GM18502 (cell line): ENCODE results near the gene CDR2L.
"Not testable (repeated sequence)": the region's sequence is repeated elsewhere in the genome, so short reads cannot be mapped to it uniquely, and the experiment has no call there.

ENCODE experiments used
- ATAC-seq: cut with Tn5 transposase; IDR thresholded peaks from one replicate; pipeline ENCODE4 v1.9.1; 2021; ENCODE audit warnings: mild to moderate bottlenecking; ENCODE audit not compliant: unreplicated experiment, poor library complexity

CDR2L gene

DNA sequence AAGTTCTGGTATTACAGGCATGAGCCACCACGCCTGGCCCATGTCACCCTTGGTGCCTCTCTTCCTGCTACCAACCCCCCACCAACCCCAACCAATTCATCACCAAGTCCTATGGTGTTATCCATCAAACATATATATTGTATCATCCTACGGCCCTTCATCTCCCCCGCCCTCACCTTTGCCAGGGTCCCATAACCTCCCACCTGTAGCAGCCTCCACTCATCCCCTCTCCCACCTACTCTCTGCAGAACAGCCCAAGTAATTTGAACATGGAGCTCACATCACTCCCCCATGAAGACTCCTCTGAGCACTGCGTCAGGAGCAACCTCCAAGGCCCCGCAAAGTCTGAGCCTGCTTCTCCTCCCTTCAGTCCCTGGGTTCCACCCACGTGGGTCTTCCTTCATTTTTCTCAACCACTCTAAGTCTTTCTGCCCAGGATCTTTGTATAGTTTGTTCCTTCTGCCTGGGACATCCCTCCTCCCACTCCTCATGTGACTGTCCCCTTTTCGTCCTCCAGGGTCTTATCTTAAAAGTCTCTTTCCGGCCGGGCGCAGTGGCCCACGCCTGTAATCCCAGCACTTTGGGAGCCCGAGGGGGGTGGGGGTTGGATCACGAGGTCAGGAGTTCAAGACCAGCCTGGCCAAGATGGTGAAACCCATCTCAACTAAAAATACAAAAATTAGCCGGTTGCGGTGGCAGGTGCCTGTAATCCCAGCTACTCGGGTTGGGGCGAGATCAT lies 7.9 kb upstream of the CDR2L start:
- no peak for ATAC-seq

- ATAC-seq = no peak
Observed at GRCh38 chr17:74981318-74981978, 6.0 kb upstream of the CDR2L start.

DNA sequence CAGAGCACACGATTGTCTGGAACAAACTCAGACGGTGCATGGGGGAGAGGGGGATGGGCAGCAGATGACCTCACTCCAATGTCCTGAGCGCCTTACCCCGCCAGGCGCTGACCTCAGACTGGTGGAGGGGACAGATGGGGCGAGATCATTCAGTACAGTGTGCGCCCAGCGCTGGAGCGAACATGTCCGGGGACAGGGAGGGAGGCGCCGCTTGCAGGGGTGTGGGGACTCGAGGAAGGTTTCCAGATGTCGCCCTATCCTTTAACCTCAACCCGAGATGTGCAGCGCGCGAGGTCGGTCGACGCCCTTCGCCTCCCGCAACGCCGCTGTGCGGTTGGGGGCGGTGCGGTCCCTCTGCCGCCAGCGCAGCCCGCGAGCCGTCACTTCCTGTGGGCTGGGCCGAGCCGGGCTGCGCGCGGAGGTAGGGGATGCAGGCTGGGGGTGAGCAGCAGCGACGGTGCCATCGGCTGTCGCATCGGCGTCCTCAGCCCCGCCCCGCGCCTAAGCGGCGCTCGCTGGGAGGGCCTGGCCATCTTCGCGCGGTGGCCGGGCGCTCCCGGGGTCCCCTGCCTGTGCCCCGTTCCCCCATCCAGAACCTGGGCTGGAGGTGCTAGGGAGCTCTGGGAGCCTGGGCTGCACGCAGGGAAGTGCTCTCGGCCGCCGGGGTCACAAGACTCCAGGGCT lies 5.3 kb upstream of the CDR2L start:
- no peak for ATAC-seq

DNA sequence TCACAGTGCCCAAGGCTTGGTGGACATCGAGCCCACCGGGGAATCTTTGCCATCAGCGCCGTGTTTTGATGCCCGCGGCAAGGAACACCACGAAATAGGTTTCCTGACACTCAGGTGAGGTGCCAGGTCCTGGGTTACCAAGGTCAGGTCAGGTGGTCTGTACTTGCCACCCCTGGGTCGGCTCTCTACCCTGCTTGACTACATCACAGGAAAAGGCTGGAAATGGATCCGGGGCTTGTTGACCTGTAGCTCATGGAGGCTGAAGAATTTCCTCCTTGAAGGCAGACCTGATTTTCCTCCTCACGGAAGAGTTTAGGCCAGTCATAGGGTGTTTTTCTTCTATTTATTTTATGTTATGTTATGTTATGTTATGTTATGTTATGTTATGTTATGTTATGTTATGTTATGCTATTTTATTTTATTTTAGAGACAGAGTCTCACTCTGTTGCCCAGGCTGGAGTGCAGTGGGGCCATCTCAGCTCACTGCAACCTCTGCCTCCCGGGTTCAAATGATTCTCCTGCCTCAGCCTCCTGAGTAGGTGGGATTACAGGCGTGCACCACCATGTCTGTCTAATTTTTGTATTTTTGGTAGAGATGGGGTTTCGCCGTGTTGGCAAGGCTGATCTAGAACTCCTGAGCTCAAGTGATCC lies 4.6 kb upstream of the CDR2L start:
- not testable (repeated sequence) for ATAC-seq

GRCh38 chr17:74986206-74986576 lies 1.2 kb upstream of the CDR2L start:
- ATAC-seq = no peak

DNA sequence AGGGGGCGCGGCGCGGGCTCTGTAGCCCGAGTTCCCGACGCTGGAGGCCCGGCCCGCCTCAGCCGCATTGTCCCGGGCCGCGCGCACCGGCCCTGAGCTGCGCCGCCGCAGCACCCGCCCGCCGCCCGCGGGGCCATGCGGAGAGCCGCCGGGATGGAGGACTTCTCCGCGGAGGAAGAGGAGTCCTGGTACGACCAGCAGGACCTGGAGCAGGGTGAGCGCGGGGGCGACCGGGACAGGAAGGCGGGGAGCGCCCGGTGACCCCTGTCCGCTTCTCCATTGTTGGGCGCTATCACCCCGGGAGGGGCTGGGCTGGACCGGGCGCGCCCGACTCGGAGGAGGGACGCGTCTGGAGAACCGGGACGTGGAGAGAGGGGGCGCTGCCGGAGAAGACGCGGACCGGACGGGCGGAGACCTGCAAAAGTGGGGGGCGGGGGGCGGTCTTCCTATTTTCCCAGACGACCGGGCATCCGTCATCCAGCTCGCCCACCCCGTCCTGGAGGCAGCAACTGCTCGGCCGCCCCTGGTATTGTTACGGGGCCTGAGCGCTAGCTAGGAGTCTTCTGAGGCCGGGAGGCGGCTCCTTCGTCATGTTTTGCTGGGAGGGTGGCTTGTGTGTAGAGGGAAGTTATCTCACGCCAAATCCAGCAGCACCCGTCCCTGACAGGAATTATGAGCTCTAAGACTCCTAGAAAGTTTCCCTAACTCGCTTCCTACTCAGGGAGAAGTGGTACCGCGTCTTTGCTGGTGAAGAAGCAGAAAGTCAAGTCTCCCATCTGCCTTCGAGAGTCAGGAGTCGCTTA lies 678 bp downstream of the CDR2L start:
- peak; percentile 26 for ATAC-seq

DNA sequence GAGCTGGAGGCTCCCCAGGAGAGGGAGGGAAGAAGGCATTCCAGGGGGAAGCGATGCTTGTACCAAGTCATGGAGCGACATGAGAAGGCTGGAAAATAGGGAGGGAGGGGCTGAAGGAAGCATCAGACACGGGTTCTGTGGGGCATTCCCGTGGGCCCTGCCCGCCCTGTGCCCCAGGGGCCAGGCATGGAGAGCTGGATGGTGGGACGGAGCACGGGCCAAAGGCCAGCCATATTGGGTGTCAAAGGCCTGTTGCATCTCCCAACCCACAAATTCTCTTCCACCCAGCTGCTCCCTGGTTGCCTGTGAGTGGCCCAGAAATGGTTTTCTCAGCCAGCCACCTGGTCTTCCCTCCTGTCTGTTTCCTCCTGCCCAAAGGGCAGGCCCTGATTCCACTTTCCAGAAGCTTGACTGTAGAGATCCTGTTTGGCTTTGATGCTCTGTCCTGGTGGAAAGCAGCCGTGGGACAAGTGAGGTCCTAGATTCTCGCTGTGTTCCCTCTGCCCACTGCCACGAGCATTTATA lies 3.2 kb downstream of the CDR2L start:
- ATAC-seq = no peak

- ATAC-seq = no peak
Observed at GRCh38 chr17:74992223-74992622, 4.8 kb downstream of the CDR2L start.

DNA sequence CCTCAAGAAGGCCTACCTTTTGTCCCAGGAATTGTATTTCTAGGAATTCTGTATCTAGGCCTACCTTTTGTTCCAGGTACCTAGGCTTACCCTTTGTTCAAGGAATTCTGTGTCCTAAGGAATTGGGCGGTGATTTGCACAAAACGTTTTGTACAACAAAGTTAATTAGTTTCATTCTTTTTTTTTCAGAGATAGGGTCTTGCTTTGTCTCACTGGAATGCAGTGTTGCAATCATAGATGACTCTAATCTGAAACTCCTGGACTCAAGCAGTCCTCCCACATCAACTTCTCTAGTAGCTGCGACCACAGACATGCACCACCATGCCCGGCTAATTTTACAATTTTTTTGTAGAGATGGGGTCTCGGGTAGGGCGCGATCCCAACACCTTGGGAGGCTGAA lies 7.0 kb downstream of the CDR2L start:
- no peak for ATAC-seq

- ATAC-seq = no peak
Observed at GRCh38 chr17:74995847-74996246, 8.4 kb downstream of the CDR2L start.

GRCh38 chr17:74998783-74999182 lies 11.4 kb downstream of the CDR2L start:
- ATAC-seq = no peak

DNA sequence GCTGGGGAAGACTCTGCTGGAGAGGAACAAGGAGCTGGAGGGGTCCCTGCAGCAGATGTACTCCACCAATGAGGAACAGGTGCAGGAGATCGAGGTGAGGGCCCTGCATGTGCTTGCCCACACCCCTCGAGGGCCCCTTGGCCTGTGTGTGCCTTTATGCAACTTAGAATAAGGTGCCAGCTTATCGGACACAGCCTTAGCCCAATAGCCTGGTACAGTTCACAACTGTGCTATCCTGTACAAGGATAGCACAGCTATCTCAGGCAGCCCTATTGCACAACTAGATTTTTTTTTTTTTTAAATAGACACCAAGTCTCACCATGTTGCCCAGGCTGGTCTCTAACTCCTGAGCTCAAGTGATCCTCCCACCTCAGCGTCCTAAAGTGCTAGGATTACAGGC lies 12.1 kb downstream of the CDR2L start:
- no peak for ATAC-seq

DNA sequence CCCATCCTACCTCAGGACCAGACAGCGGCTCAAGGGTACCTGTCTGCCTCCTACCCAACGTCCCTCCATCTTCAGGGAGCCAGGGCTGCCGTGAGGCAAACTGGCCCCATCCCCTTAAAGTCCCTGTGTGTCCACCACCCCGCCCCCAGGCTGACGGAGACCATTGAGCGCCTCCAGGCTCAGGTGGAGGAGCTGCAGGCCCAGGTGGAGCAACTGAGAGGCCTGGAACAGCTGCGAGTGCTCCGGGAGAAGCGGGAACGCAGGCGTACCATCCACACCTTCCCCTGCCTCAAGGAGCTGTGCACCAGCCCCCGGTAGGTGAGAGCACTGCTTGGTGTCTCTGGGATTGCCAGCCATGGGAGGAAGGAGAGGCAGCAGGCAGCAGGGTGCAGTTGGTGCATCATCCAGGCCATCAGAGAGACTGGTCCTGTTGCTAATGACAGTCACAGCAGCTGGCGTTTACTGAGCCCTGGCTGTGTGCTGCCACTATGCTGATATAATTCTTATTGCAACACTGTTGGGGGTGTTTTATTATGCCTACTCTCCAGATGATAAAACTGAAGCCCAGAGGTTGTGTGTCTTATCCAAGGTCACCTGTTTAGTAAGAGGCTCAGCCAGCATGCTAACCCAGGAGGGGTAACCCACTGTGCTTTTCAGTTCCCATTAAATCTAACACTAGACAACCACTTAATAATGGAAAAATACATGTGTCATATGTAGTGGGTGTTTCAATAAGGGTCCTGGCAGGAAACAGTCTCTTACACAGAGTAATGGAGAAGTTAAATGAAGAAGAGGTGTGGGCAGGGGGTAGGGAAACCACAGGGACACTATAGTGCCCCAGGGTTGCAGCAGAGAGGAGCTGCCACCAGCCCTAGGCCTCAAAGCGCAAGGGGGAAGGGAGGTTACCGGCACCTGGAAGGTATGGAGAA lies 14.7 kb downstream of the CDR2L start:
- no peak for ATAC-seq

DNA sequence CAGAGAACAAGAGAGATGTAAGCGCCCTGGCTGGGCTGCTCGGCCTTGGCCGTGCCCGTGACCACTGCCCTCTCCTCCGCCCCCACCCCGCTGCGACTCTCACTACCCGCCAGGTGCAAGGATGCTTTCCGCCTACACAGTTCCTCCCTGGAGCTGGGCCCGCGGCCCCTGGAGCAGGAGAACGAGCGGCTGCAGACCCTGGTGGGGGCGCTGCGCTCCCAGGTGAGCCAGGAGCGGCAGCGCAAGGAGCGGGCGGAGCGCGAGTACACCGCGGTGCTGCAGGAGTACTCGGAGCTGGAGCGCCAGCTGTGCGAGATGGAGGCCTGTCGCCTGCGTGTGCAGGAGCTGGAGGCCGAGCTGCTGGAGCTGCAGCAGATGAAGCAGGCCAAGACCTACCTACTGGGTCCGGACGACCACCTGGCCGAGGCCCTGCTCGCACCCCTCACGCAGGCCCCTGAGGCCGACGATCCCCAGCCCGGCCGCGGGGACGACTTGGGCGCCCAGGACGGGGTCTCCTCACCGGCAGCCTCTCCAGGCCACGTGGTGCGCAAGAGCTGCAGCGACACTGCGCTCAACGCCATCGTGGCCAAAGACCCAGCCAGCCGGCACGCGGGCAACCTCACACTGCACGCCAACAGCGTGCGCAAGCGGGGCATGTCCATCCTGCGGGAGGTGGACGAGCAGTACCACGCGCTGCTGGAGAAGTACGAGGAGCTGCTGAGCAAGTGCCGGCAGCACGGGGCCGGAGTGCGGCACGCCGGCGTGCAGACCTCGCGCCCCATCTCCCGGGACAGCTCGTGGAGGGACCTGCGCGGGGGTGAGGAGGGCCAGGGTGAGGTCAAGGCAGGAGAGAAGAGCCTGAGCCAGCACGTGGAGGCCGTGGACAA lies 15.9 kb downstream of the CDR2L start:
- ATAC-seq = no peak

- ATAC-seq = no peak
Observed at GRCh38 chr17:75003957-75004355, 16.5 kb downstream of the CDR2L start.

- ATAC-seq = no peak
Observed at GRCh38 chr17:75004371-75004770, 16.9 kb downstream of the CDR2L start.

DNA sequence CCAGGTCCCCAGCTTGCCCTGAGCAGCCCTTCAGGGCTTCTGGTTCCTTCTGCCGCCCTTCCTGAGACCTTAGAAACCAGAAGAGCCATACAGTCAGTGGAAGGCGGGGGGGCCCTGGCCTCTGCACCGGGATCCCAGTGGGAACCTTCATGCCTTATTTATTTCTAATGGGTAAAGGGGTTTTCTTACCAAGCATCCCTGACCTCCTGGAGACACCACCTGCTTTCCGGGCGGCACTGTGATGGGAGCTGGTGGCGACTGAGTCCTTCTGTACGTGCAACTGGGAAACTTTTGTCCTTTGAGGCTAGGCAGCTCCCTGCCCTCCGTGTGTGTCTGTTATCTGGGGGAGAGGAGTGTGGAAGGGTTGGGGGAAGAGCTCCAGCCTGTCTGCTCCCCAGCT lies 17.9 kb downstream of the CDR2L start:
- no peak for ATAC-seq

- not testable (repeated sequence) for ATAC-seq
Observed at GRCh38 chr17:75006084-75006483, 18.7 kb downstream of the CDR2L start.
